ENCODE results near the gene IGFBP4. TPM values are rescaled to one million over a fixed set of nuclear protein-coding genes. Genes with fewer than 3 reads are reported as not detected.

Gene IGFBP4
- total RNA-seq, 1 donor from 2014 or later = 381 TPM

DNA sequence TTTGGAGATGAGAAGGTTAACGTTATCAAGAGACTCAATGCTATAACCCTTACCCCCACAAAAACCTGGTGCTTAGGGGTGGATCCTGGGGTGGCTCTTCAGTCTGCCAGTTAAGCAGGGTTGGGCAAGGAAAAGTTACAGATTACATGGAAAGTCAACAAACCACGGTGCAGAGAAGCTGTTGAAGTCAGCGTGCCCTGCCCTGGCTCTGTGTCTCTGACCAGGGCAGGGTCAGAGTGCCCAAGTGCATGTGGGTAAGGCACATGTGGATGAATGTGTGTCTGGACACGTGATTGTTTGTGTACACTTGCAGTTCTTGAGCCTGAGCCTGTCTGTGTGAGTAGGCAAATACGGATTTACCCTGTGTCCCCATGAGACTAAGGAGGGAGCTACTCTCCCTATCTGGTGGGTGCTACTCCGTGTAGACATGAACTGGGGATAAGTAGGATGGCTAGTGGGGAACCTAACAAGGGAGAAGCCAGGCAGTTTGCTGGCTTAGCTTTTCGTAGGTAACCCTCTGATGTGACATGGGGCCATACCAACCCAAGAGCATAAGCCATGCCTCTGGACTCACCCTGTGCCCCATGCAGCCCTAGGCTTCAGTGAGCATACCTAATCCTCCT, 5.5 kb downstream of the IGFBP4 start:
- peak overlapping the region; percentile 81 for H3K4me3 ChIP-seq
- peaks cover 18% of the 10 kb centered on the region for H3K36me3 ChIP-seq
- H3K27ac ChIP-seq = peak overlapping the region; percentile 90
- no peaks in the 10 kb centered on the region for H3K9me3 ChIP-seq
- intact Hi-C loops (cut with DNase I) = no loop called here
- H3K27me3 ChIP-seq = no peaks in the 10 kb centered on the region
- TF ChIP-seq, protein P1, sequence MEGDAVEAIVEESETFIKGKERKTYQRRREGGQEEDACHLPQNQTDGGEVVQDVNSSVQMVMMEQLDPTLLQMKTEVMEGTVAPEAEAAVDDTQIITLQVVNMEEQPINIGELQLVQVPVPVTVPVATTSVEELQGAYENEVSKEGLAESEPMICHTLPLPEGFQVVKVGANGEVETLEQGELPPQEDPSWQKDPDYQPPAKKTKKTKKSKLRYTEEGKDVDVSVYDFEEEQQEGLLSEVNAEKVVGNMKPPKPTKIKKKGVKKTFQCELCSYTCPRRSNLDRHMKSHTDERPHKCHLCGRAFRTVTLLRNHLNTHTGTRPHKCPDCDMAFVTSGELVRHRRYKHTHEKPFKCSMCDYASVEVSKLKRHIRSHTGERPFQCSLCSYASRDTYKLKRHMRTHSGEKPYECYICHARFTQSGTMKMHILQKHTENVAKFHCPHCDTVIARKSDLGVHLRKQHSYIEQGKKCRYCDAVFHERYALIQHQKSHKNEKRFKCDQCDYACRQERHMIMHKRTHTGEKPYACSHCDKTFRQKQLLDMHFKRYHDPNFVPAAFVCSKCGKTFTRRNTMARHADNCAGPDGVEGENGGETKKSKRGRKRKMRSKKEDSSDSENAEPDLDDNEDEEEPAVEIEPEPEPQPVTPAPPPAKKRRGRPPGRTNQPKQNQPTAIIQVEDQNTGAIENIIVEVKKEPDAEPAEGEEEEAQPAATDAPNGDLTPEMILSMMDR (IDR thresholded peaks at IDR 0.05) = no peak
- peak; percentile 76 for DNase-seq
- peaks cover 67% of the 10 kb centered on the region for H3K4me1 ChIP-seq
- peak; percentile 80 for ATAC-seq

DNA sequence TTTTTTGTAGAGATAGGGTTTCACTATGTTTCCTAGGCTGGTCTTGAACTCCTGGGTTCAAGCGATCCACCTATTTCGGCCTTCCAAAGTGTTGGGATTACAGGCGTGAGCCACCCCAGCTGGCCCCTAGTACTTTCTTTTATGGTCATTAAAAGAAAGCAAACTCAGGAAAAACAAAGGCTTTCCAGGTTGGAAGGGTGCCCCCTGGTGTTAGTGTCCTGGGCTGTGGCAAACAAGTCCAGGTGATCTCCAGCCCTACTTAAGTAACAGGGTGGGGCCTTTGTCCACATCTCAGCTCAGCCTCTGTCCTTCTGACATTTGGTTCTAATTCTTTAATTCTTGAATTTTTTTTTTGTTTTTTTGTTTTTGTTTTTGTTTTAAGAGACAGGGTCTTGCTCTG, 6.9 kb downstream of the IGFBP4 start:
- no peaks in the 10 kb centered on the region for H3K27me3 ChIP-seq
- peaks cover 68% of the 10 kb centered on the region for H3K4me1 ChIP-seq
- H3K4me3 ChIP-seq = no peak overlapping the region
- DNase-seq = no peak
- no peaks in the 10 kb centered on the region for H3K9me3 ChIP-seq
- H3K36me3 ChIP-seq = peaks cover 32% of the 10 kb centered on the region
- no peak overlapping the region for H3K27ac ChIP-seq
- TF ChIP-seq, protein P1 (IDR thresholded peaks at IDR 0.05) = peak; percentile 63
- ATAC-seq = peak; percentile 26
- intact Hi-C loops (cut with DNase I) = no loop called here

DNA sequence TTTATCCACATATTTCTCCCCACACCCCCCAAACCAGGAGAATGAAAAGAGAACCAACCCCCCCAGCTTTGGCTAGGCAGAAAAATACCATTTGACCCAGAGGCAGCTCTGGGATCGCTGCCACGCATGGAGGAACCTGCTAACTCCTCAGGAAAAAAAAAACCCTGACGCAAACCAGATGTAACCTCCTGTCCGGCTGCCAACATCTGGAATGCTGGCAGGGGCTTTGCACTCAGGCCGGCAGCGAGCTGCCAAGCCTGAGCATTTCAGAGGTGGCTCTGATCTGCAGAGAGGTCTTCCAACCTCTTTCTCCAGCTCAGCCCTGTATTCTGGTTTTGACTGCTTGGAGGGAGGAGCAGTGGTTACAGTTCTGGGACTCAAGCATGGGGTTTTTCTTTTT, 8.2 kb downstream of the IGFBP4 start:
- Histone ChIP-seq H3K4me1 (peaks cover 66% of the 10 kb centered on the region), H3K4me3 (no peak overlapping the region), H3K27me3 (no peaks in the 10 kb centered on the region), H3K27ac (peak overlapping the region; percentile 30), H3K36me3 (peaks cover 44% of the 10 kb centered on the region), H3K9me3 (no peaks in the 10 kb centered on the region)
- no peak for DNase-seq
- TF ChIP-seq, protein P1 (IDR thresholded peaks at IDR 0.05) = no peak
- intact Hi-C loops (cut with DNase I) = no loop called here
- no peak for ATAC-seq

DNA sequence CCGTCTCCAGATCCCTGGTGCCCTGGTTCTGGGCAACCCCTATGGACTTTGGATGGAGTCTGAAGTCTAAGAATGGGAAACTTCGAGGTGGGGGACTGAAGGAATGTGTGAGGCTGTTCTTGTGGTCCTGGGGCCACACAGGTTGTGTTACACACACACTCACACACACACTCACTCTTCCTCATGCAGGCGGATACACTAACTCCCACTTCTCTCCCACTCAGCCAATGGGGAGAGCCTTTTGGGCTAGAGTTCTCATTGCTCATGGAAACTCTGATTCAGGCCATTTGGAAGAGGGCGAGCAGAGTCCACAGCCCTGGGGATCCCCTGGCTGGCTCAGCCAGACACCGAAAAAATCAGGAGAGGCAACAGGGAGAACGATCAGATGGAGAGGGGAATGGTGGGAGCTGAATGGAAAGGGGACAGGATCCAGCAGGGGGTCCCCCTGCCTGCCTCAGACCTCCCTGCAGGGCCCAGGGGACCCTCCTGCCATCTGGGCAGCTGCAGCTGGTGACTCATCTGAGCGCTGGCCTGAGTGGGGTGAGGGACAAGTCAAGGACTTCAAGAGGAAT, 9.1 kb downstream of the IGFBP4 start:
- TF ChIP-seq, protein P1 (IDR thresholded peaks at IDR 0.05) = no peak
- Histone ChIP-seq H3K36me3 (peaks cover 53% of the 10 kb centered on the region), H3K4me3 (no peak overlapping the region), H3K9me3 (no peaks in the 10 kb centered on the region), H3K4me1 (peaks cover 68% of the 10 kb centered on the region), H3K27me3 (no peaks in the 10 kb centered on the region), H3K27ac (peak overlapping the region; percentile 20)
- intact Hi-C loops (cut with DNase I) = no loop called here
- ATAC-seq (no peak), DNase-seq (no peak)

DNA sequence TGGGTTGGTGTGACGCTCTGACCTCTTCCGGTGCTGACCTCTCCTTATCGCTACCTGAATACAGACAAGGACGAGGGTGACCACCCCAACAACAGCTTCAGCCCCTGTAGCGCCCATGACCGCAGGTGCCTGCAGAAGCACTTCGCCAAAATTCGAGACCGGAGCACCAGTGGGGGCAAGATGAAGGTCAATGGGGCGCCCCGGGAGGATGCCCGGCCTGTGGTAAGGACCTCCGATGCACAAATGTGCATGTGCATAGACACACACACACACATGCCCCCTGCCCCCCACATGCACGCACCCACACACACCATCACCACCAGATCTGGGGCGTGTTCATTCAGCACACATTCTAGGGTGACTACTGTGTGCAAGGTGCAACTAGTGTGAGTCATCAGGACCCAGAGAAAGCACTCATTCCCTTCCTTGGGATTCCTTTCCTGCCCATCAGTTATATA, 9.7 kb downstream of the IGFBP4 start:
- no peak for ATAC-seq

More for the DNA sequence above, 9.7 kb downstream of the IGFBP4 start:
- Histone ChIP-seq H3K36me3 (peaks cover 58% of the 10 kb centered on the region), H3K9me3 (no peaks in the 10 kb centered on the region), H3K4me1 (peaks cover 68% of the 10 kb centered on the region), H3K27me3 (no peaks in the 10 kb centered on the region), H3K4me3 (no peak overlapping the region), H3K27ac (no peak overlapping the region)
- no peak for DNase-seq
- TF ChIP-seq, protein P1 (IDR thresholded peaks at IDR 0.05) = no peak
- intact Hi-C loops (cut with DNase I) = no loop called here
